ENCODE data around the gene FOXO4.

GRCh38 chrX:71098951-71099506 lies 3.4 kb downstream of the FOXO4 start:
- TF ChIP-seq CREB1 (CRISPR knock-in tag; IDR thresholded peaks at IDR 0.05; ENCODE audit: low read depth): no peak
- no peak for TF ChIP-seq EZH2 (IDR thresholded peaks at IDR 0.05; ENCODE audit: low read depth, unreplicated experiment)
- no peak for TF ChIP-seq CTCF (conservative IDR thresholded peaks at IDR 0.05; ENCODE audit: low read depth in 2 of 2)
- no peak for TF ChIP-seq REST (IDR thresholded peaks at IDR 0.05; ENCODE audit: unreplicated experiment)
- TF ChIP-seq EZH2phosphoT487 (IDR thresholded peaks at IDR 0.05; ENCODE audit: unreplicated experiment): no peak
- TF ChIP-seq JUNB (IDR thresholded peaks at IDR 0.05; ENCODE audit: unreplicated experiment): no peak

Measured in GM23338 (cell line).